ENCODE data around the gene CDR2. TPM values are rescaled to one million over a fixed set of nuclear protein-coding genes. Genes with fewer than 3 reads are reported as not detected.

CDR2 gene
- total and polyA plus RNA-seq, 2 of the 13 experiments (the other 11 are each of a cell fraction or from before 2014, with no cell fraction given): 59.0 to 78.9 TPM

DNA sequence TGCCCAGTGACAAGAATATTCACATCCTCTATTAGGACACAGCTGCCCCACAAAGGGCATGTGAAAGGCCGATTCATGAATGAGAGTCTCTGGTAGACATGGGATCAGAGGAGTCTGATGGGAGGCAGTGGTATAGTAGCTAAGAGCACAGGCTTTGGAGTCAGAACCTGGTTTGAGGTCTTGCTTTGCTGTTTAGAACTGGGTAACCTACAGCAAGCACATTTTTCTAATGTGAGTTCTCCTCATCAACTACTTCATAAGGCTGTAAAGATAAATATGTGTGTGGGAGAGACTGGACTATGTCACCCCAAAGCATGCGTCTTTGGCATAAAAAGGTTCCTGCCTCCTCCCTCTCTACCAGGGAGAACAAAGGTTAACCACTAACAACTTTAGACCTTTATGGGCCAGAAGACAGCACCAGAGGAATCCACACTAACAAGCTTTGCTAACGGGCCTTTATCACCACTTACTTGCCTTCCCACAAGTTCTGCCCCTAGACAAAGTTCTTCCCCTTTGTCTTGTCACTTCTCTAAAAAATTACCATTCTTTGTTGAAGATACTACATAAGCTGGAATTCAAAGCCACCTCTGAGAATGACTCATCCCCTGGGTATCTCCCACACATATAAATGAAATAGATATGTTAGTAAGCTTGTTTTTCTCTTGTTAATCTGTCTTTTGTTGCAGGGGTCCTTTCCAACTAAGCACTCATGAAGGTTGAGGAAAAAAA, 21.1 kb downstream of the CDR2 start (continued):
- TF ChIP-seq, protein P1, sequence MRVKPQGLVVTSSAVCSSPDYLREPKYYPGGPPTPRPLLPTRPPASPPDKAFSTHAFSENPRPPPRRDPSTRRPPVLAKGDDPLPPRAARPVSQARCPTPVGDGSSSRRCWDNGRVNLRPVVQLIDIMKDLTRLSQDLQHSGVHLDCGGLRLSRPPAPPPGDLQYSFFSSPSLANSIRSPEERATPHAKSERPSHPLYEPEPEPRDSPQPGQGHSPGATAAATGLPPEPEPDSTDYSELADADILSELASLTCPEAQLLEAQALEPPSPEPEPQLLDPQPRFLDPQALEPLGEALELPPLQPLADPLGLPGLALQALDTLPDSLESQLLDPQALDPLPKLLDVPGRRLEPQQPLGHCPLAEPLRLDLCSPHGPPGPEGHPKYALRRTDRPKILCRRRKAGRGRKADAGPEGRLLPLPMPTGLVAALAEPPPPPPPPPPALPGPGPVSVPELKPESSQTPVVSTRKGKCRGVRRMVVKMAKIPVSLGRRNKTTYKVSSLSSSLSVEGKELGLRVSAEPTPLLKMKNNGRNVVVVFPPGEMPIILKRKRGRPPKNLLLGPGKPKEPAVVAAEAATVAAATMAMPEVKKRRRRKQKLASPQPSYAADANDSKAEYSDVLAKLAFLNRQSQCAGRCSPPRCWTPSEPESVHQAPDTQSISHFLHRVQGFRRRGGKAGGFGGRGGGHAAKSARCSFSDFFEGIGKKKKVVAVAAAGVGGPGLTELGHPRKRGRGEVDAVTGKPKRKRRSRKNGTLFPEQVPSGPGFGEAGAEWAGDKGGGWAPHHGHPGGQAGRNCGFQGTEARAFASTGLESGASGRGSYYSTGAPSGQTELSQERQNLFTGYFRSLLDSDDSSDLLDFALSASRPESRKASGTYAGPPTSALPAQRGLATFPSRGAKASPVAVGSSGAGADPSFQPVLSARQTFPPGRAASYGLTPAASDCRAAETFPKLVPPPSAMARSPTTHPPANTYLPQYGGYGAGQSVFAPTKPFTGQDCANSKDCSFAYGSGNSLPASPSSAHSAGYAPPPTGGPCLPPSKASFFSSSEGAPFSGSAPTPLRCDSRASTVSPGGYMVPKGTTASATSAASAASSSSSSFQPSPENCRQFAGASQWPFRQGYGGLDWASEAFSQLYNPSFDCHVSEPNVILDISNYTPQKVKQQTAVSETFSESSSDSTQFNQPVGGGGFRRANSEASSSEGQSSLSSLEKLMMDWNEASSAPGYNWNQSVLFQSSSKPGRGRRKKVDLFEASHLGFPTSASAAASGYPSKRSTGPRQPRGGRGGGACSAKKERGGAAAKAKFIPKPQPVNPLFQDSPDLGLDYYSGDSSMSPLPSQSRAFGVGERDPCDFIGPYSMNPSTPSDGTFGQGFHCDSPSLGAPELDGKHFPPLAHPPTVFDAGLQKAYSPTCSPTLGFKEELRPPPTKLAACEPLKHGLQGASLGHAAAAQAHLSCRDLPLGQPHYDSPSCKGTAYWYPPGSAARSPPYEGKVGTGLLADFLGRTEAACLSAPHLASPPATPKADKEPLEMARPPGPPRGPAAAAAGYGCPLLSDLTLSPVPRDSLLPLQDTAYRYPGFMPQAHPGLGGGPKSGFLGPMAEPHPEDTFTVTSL (CRISPR knock-in tag; IDR thresholded peaks at IDR 0.05; ENCODE audit: borderline replicate concordance): peak; percentile 59; the same call in 1 of the 2 replicates
- TF ChIP-seq, protein P2, sequence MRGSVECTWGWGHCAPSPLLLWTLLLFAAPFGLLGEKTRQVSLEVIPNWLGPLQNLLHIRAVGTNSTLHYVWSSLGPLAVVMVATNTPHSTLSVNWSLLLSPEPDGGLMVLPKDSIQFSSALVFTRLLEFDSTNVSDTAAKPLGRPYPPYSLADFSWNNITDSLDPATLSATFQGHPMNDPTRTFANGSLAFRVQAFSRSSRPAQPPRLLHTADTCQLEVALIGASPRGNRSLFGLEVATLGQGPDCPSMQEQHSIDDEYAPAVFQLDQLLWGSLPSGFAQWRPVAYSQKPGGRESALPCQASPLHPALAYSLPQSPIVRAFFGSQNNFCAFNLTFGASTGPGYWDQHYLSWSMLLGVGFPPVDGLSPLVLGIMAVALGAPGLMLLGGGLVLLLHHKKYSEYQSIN (CRISPR knock-in tag; IDR thresholded peaks at IDR 0.05; ENCODE audit: borderline replicate concordance): no peak
- TF ChIP-seq ZSCAN30 (CRISPR knock-in tag; IDR thresholded peaks at IDR 0.05) (0 out of 2 replicates have a peak, but pooled peaks have one; percentile 68), NFE2L2 (IDR thresholded peaks at IDR 0.05; ENCODE audit: low read length) (no peak), REPIN1 (CRISPR knock-in tag; IDR thresholded peaks at IDR 0.05; ENCODE audit: borderline replicate concordance, low read depth) (0 out of 2 replicates have a peak, but pooled peaks have one; percentile 21), KLF16 (CRISPR knock-in tag; IDR thresholded peaks at IDR 0.05) (peak in 1 of 2 experiments; percentile 40; a peak in 1 of 4 replicates), ZNF7 (CRISPR knock-in tag; IDR thresholded peaks at IDR 0.05) (peak; percentile 97), JUND (CRISPR knock-in tag; IDR thresholded peaks at IDR 0.05) (peak; percentile 55; the same call in 1 of the 2 replicates), PAX8 (CRISPR knock-in tag; IDR thresholded peaks at IDR 0.05; ENCODE audit: borderline replicate concordance) (0 out of 2 replicates have a peak, but pooled peaks have one; percentile 19), IRF2 (CRISPR knock-in tag; IDR thresholded peaks at IDR 0.05) (0 out of 2 replicates have a peak, but pooled peaks have one; percentile 32), NFYC (CRISPR knock-in tag; IDR thresholded peaks at IDR 0.05) (no peak), RXRB (CRISPR knock-in tag; IDR thresholded peaks at IDR 0.05; ENCODE audit: borderline replicate concordance) (peak; percentile 45; the same call in 1 of the 2 replicates), HNF4A (CRISPR knock-in tag; IDR thresholded peaks at IDR 0.05) (peak; percentile 55; the same call in 1 of the 2 replicates), ZNF816 (CRISPR knock-in tag; IDR thresholded peaks at IDR 0.05; ENCODE audit: borderline replicate concordance) (0 out of 2 replicates have a peak, but pooled peaks have one; percentile 6), KLF12 (CRISPR knock-in tag; IDR thresholded peaks at IDR 0.05; ENCODE audit: borderline replicate concordance) (peak; percentile 29; the same call in 1 of the 2 replicates), TOE1 (CRISPR knock-in tag; IDR thresholded peaks at IDR 0.05) (0 out of 2 replicates have a peak, but pooled peaks have one; percentile 25), NFIC (IDR thresholded peaks at IDR 0.05; ENCODE audit: low read length) (peak; percentile 54; the same call in 1 of the 2 replicates)
- TF ChIP-seq, protein P3, sequence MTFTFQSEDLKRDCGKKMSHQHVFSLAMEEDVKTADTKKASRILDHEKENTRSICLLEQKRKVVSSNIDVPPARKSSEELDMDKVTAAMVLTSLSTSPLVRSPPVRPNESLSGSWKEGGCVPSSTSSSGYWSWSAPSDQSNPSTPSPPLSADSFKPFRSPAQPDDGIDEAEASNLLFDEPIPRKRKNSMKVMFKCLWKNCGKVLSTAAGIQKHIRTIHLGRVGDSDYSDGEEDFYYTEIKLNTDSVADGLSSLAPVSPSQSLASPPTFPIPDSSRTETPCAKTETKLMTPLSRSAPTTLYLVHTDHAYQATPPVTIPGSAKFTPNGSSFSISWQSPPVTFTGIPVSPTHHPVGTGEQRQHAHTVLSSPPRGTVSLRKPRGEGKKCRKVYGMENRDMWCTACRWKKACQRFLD (CRISPR knock-in tag; IDR thresholded peaks at IDR 0.05; ENCODE audit: borderline replicate concordance): no peak

Measured in HepG2 (cell line).